ENCODE data around the gene LRIT1. TPM values are rescaled to one million over a fixed set of nuclear protein-coding genes. Genes with fewer than 3 reads are reported as not detected.

LRIT1 gene
- total RNA-seq, 1 experiment from 2014 or later: not detected

DNA sequence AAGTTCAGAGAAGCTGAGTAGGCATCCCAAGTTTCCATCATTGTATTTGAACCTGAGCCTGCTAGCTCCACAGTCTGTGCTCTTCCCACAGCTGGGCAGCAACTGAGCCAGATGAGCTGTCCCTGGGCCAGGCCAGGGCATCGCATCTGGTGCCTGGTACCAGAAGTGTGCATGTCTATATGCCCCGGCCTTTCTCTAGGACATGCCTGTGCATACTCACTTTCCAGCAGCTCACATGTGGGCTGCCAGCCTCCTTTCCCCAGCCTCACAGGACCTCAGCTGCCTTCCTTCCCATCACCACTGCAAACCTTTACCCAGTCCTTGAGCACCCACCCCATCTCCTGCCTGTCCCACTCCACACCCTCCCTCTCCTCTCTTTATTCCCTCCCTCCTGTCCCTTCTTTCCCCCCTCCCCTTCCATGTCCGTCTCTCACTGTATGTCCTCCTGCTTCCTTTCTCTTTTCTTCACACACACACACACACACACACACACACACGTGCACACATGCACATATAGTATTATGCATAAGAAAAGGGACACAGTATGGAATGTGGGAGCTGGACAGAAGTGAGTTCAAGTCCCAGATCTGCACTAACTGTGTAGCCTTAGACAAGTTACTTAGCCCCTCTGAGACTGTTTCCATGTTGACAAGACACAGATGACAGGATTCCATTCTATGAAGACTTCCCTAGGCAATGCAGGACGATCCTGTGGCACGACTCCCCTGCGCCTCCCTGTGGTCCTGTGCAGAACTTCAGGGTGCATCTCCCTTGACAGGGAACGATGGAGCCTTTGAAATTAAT, 36.1 kb downstream of the LRIT1 start:
- Histone ChIP-seq H3K79me2 (ENCODE audit: low read depth) (no peaks in the 10 kb centered on the region), H3K9me3 (ENCODE audit: insufficient read depth, low read depth) (no peaks in the 10 kb centered on the region), H4K20me1 (ENCODE audit: insufficient read depth) (no peaks in the 10 kb centered on the region), H3K4me1 (replicated peaks; ENCODE audit: insufficient read depth) (no peaks in the 10 kb centered on the region), H3K27me3 (ENCODE audit: insufficient read depth, low read depth) (peaks cover 97% of the 10 kb centered on the region), H3K27ac (no peak overlapping the region), H3K36me3 (ENCODE audit: low read depth) (no peaks in the 10 kb centered on the region), H3K4me2 (no peak overlapping the region), H3F3A (ENCODE audit: insufficient read depth, low read depth) (no peaks in the 10 kb centered on the region), H3K4me3 (no peak overlapping the region), H2AFZ (no peak overlapping the region), H3K9me2 (ENCODE audit: insufficient read depth) (no peaks in the 10 kb centered on the region)
- no TSS peak for BruUV-seq (replicated peaks)
- TF ChIP-seq, protein P1, sequence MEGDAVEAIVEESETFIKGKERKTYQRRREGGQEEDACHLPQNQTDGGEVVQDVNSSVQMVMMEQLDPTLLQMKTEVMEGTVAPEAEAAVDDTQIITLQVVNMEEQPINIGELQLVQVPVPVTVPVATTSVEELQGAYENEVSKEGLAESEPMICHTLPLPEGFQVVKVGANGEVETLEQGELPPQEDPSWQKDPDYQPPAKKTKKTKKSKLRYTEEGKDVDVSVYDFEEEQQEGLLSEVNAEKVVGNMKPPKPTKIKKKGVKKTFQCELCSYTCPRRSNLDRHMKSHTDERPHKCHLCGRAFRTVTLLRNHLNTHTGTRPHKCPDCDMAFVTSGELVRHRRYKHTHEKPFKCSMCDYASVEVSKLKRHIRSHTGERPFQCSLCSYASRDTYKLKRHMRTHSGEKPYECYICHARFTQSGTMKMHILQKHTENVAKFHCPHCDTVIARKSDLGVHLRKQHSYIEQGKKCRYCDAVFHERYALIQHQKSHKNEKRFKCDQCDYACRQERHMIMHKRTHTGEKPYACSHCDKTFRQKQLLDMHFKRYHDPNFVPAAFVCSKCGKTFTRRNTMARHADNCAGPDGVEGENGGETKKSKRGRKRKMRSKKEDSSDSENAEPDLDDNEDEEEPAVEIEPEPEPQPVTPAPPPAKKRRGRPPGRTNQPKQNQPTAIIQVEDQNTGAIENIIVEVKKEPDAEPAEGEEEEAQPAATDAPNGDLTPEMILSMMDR (conservative IDR thresholded peaks at IDR 0.05): peak; percentile 90
- TF ChIP-seq EZH2 (IDR thresholded peaks at IDR 0.05; ENCODE audit: low read depth): no peak
- ChIA-PET CTCF (no interaction called here), POLR2A (ENCODE audit: unreplicated experiment) (no interaction called here)
- peak in 1 of 2 experiments; percentile 40 for DNase-seq
- intact Hi-C loops (cut with micrococcal nuclease; ENCODE audit: unreplicated experiment): no loop called here

DNA sequence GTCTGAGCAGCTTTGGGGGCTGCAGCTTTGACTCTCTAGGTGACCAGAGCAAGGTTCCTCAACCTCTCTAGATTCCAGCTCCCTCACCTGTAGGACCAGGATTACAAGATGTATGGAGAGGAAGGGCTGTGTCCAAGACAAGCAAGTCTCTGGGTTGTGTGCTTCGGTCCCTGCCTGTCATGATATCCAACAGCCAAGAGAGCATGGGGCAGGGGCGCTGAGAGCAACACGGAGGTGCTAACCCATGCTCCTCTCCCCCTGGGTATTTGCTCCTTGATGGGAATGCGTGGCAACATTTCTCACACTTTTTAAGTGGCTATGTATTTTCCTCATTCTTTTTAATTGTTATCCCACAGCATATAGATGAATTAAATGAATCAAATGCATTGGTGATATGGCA, 36.7 kb downstream of the LRIT1 start:
- Histone ChIP-seq H4K20me1 (ENCODE audit: insufficient read depth) (no peaks in the 10 kb centered on the region), H3K27me3 (ENCODE audit: insufficient read depth, low read depth) (peaks cover 97% of the 10 kb centered on the region), H3K4me3 (no peak overlapping the region), H3K9me2 (ENCODE audit: insufficient read depth) (no peaks in the 10 kb centered on the region), H3K4me2 (no peak overlapping the region), H3K4me1 (replicated peaks; ENCODE audit: insufficient read depth) (no peaks in the 10 kb centered on the region), H3K27ac (no peak overlapping the region), H3F3A (ENCODE audit: insufficient read depth, low read depth) (no peaks in the 10 kb centered on the region), H3K79me2 (ENCODE audit: low read depth) (no peaks in the 10 kb centered on the region), H2AFZ (no peak overlapping the region), H3K36me3 (ENCODE audit: low read depth) (no peaks in the 10 kb centered on the region), H3K9me3 (ENCODE audit: insufficient read depth, low read depth) (no peaks in the 10 kb centered on the region)
- no peak for TF ChIP-seq EZH2 (IDR thresholded peaks at IDR 0.05; ENCODE audit: low read depth)
- TF ChIP-seq, protein P1 (conservative IDR thresholded peaks at IDR 0.05): no peak
- POLR2A ChIA-PET (ENCODE audit: unreplicated experiment): no interaction called here
- BruUV-seq (replicated peaks): no TSS peak
- no peak for DNase-seq
- intact Hi-C loops (cut with micrococcal nuclease; ENCODE audit: unreplicated experiment): no loop called here
- CTCF ChIA-PET: no interaction called here

DNA sequence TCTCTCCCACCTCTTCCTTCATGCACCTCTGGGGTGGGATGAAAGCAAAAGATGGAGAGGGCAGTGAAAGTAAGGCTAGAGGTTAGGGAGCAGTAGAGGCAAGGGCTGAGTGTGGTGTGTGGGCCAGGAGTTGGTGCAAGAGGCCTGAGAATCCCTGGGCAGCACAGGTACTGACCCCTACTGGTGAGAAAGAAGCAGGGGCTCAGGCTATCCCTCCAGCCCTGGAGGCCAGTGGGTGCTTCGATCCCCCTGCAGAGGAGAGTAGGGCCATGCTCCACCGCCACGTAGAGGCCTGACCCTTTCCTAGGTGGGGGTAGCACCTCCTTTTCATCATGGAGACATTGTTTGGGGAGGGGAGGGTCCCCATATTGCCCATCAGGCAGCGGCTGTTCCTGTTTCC, 37.2 kb downstream of the LRIT1 start:
- Histone ChIP-seq H3K9me2 (ENCODE audit: insufficient read depth) (no peaks in the 10 kb centered on the region), H3K79me2 (ENCODE audit: low read depth) (no peaks in the 10 kb centered on the region), H2AFZ (no peak overlapping the region), H3K36me3 (ENCODE audit: low read depth) (no peaks in the 10 kb centered on the region), H3K27ac (no peak overlapping the region), H4K20me1 (ENCODE audit: insufficient read depth) (no peaks in the 10 kb centered on the region), H3K4me3 (no peak overlapping the region), H3K27me3 (ENCODE audit: insufficient read depth, low read depth) (peaks cover 98% of the 10 kb centered on the region), H3F3A (ENCODE audit: insufficient read depth, low read depth) (no peaks in the 10 kb centered on the region), H3K4me1 (replicated peaks; ENCODE audit: insufficient read depth) (no peaks in the 10 kb centered on the region), H3K9me3 (ENCODE audit: insufficient read depth, low read depth) (no peaks in the 10 kb centered on the region), H3K4me2 (no peak overlapping the region)
- intact Hi-C loops (cut with micrococcal nuclease; ENCODE audit: unreplicated experiment): no loop called here
- no TSS peak for BruUV-seq (replicated peaks)
- no peak for DNase-seq
- POLR2A ChIA-PET (ENCODE audit: unreplicated experiment): no interaction called here
- no peak for TF ChIP-seq EZH2 (IDR thresholded peaks at IDR 0.05; ENCODE audit: low read depth)
- TF ChIP-seq, protein P1 (conservative IDR thresholded peaks at IDR 0.05): peak; percentile 43; the same call in 1 of the 2 replicates
- CTCF ChIA-PET: no interaction called here

Measured in PC-9 (cell line).